ENCODE results near the gene P4HTM.
A peak's percentile ranks its signal among the peaks of the same experiment; 100 is the strongest.

P4HTM gene

DNA sequence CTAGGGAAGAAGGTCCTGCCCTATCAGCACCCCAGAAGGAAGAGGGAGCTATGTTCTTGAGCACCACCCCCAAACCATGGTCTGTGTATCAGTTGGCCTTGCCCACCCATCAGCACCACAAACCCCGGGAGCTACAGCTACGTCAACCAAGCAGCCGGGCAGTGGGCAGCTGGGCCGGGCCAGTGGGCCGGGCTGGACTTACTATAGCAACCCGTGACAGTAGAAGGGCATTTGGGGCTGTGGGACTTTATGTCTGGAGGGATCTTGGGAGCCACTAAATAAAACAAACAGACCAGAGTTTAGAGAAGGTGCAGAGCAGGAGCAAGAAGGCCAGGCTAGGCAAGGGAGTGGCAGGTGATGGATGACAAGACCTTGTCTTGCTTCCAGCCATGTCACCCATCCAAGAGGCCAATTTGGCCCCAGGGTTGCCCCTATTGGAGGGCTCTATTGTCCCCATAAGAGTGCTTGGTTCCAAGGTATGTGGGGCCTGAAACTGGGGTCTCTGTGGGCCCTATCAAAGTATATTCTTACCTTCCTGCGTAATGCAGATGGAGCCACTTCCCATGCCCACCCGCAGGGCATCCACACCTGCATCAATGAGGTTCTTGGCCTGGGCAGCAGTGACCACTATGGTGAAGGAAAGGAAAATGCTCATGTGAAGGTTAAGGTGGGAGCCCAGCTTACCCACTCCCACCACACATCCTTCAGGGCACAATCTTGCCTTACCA, 35.9 kb downstream of the P4HTM start:
- no peak for DNase-seq

DNA sequence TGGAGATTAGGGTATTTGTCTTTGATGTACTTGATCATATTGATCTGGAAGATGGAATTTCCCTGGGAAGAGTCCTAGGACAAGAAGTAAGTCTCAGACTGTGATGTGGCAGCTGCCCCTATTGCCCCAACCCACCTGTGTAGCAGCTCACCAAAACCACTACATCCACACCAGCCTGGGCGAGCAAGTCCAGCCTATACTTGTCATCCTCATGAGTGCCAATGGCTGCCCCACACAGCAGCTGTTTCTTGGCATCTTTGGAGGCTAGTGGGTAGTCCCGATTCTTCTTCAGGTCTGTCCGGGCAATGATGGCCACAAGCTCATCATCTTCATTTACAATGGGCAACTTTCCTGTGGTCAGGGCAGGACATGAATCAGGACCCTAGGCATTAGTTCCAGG, 36.5 kb downstream of the P4HTM start:
- DNase-seq: no peak

DNA sequence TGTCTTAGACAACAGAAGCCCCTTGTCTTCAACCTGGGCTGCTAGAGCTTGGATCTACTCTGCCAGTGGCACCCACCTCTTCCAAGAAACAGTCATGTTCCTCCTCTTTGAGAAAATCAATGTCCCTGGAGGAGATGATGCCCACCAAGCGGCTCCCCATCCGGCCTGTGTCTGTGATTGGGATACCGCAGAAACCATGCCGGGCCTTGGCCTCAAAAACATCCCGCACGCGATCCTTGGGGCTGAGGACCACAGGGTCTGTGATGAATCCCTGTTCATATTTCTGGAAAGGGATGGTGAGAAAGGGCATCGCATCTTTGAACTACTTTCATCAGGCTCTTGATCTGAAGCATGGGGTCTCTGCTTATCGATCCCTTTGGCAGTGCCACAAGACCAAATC, 37.6 kb downstream of the P4HTM start:
- DNase-seq: no peak

DNA sequence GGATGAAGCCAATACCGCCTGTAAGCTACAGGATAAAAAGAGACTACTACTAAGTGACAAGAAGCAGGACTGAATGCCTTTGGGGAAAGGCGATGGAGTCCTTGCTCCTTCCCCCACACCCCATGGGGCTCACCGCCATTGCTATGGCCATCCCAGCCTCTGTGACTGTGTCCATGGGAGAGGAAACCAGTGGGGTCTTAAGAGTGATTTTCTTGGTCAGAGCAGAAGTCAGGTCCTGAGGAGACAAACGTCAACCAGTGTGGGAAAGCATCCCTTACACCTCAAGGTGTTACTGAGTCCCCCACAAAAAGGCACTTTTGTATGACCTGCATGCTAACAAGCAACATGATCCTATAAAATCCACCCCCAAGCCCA, 38.2 kb downstream of the P4HTM start:
- DNase-seq: no peak

DNA sequence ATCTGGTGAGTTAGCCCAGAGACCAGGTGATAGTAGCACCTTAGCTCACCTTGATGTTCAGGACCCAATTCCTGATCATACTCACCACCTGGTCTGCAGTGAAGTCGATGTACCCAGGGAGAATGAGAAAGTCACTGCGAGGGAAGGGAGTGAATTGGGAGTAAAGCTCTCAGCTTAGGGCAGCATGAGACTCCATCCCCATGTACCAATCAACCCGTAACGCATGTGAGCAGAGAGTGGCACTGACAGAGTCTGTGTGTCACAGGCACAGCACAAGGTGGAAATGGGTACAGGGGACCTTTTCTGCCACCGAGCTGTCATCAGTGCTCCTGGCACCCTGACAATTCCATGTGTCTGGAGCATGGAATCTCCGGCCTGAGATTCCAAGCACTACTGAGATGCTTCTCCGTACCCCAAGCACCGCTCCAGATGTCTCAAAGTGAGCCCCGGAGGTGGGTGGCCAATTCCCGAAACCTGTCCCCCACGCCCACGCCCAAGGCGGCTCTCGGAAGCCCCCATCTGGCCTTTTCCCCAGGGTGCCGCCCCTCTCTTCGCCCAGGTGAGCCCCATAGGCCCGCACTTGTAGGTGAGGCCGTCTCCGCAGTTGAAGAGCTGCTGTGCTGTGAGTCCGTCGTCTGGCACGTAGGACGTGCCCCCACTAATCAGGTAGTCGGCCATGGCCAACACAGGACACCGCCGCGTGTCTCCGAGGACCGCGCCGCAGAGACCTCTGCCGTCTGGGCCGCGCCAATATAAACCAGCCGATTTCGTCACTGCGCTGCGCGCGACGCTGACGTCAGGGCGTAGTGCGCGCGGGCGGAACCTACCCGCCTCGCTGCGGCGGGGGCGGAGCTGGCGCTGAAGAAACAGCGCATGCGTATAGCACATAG, 38.9 kb downstream of the P4HTM start, which contains the start of gene IMPDH2:
Gene IMPDH2, minus strand, starts transcription at position 726 of the 890 bp plus-strand sequence. Its CDS starts 48 bp downstream, at position 678.
- peak; percentile 66 for DNase-seq

DNA sequence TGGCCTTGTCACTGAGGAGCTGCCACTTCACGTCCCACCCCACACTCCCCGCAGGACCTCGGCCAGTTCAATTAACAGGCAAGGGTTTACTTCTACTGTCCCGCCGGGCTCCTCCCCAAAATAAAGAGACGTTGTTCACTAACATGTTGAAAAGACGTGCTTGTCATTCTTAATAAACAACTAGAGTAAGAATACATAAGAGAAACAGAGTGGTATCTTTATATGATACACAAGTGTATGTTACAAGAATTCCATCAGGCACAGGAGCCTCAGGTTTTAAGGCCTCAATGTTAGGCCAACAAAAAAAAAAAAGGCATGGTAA, 39.5 kb downstream of the P4HTM start:
- no peak for DNase-seq

DNA sequence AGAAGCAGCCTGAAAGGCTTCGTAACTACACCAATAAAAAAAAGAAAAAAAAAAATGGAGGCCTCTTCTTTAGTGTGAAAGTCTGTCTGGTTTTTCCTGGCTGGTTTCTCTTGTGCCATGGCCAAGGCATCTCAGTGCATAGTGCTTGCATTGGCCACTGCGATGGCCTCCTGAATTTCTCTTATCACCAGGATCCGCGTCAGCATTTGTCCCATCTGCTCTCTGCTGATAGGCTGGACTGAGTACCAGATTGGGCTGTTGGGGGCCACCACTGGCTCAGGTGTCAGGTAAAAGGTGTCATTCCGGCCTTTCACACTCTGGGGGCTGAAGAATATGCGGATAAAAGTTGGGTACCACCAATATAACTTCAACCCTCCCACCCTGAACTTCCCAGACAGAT, 40.3 kb downstream of the P4HTM start:
- DNase-seq: no peak

DNA sequence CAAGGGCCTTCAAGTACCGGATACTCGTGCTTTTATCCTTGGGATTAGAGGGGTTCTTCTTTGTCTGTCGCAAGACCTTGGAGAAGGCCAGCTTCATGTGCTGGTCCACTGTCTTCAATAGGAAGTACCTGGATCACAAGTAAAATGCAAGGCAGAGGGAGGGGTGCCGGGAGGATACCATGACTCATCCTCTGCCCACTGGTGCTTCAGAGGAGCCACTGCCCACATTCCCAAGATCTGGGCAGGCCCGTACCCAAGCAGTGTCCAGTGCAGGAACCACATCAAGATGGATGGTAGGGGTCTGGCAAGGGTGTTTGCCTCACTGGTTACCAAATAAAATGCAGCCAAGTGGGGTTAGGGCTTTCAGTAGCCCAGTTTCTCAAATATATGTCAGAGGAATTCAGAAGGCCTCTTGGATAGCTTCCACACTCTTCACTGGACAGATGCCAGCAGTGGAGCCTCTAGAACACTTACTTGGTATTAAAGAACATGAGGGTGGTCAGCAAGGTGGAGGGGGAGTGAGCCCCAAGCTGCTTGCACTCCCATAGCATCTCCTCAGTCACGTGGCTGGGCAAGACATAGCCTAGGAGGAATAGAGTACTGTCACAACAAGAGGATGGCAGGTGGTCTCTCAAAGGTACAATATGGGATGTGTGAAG, 42.7 kb downstream of the P4HTM start:
- no peak for DNase-seq

DNA sequence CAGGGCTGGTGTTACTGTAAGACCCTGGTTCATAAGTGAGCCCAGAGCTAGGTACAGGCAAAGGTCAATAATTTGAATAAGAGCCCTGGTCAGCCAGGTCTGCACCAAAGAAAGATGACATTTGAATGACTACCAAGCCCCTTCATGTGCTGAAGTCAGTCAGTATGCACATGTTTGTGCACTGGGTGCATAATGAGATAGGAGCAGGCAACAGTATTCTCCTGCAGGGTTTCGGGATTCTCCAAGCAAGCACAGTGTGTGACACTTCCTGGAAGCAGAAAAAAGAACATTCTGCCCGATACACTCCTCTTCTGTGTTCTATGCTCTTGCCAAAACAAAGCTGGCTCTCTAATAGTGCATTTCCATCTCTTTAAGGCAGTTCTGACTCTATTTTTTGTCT, 44.6 kb downstream of the P4HTM start:
- DNase-seq: no peak

DNA sequence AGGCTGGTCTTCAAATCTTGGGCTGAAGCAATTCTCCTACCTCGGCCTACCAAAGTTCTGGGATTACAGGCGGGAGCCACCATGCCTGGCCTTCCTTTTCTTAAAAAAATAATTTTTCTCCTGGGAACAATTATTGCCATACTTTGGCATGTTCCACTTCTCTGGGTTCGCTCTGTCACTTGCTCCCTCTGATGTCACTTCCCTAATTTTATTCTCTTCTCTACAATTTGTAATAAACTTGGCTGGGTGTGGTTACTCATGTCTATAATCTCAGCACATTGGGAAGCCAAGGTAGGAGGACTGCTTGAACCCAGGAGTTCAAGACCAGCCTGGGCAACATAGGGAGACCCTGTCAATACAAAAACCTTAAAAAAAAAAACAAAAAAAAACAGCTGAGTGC, 45.2 kb downstream of the P4HTM start:
- no peak for DNase-seq

DNA sequence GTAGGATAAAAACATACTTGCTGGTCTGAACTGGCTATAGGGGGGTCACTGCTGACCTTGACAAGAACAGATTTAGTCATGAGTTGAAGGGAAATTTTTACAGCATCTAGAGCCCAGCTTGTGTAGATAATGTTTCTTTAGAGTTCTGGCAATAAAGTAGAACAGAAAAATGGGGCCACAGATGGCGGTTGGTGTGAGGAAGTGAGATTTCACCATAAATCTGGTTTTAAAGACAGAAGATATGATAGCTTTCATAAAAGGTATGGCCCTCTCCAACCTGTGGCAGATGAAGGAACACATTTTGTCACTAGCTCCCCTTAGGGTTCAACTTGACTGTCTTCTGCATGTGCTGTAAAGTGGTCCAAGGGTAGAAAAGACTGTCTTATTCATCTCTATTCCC, 63.5 kb downstream of the P4HTM start:
- DNase-seq: no peak

DNA sequence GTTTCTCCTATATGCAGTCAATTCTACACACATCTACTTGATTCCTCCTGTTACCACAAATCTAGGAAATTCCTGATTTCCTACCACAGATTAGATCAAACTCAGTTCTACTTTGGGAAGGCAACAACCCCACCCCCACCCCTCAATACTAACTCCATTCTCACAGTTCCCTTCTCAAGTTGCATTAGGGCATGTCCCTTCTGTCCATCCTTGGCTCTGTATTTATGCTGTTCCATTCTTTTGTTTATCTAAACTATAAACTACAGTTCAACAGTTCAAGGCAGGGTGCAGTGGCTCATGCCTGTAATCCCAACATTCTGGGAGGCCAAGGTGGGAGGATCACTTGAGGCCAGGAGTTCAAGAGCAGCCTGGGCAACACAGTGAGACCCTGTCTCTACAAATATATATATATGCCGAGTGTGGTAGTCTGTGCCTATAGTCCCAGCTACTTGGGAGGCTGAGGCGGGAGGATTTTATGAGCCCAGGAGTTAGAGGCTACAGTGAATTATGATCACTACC, 64.4 kb downstream of the P4HTM start:
- no peak for DNase-seq

Data from NCI-H2029 treated with DMSO at 0.1 percent for 48 hours (cell line).